Type B pancreatic cell (in vitro differentiated cells): Measurements from ENCODE around the gene WDR53. TPM values are rescaled to one million over a fixed set of nuclear protein-coding genes. Genes with fewer than 3 reads are reported as not detected.
"Not testable (repeated sequence)": the region's sequence is repeated elsewhere in the genome, so short reads cannot be mapped to it uniquely, and the experiment has no call there.

ENCODE experiments used
- DNase-seq: peaks from one replicate; pipeline ENCODE4 v3.0.0; 2021; ENCODE audit warnings: mixed read lengths; ENCODE audit not compliant: unreplicated experiment; ENCODE audit errors: extremely low spot score
- H3K27ac Mint-ChIP-seq: 2 replicates; pipeline ENCODE4 v1.8.0; 2021; ENCODE audit warnings: mild to moderate bottlenecking, mixed read lengths
- H3K27me3 Mint-ChIP-seq: 2 replicates; pipeline ENCODE4 v1.8.0; 2021; ENCODE audit warnings: mixed read lengths
- H3K36me3 Mint-ChIP-seq: 2 replicates; pipeline ENCODE4 v1.8.0; 2021; ENCODE audit warnings: mixed read lengths
- H3K4me1 Mint-ChIP-seq: one replicate; pipeline ENCODE4 v1.8.0; 2021; ENCODE audit warnings: mixed read lengths; ENCODE audit not compliant: unreplicated experiment
- H3K4me3 Mint-ChIP-seq: 2 replicates; pipeline ENCODE4 v1.8.0; 2021; ENCODE audit warnings: mild to moderate bottlenecking, mixed read lengths
- H3K9me3 Mint-ChIP-seq: 2 replicates; pipeline ENCODE4 v1.8.0; 2021; ENCODE audit warnings: mixed read lengths
- CTCF ChIP-seq: fragments of 200-600 bp; sonication (generic); conservative IDR thresholded peaks from 2 replicates; pipeline ENCODE4 v1.5.0; 2021; ENCODE audit warnings: antibody characterized with exemption, mild to moderate bottlenecking
- total RNA-seq: library from RNA; stranded (reverse); gene quantifications from 2 replicates; pipeline ENCODE4 v1.2.1, GENCODE V29; 2021; ENCODE audit warnings: low replicate concordance

WDR53 gene
- total RNA-seq, 1 donor from 2014 or later, result 17.1 TPM

GRCh38 chr3:196599734-196600128 is 31.4 kb upstream of the WDR53 start:
- Mint-ChIP-seq H3K27ac (no peak overlapping the region), H3K4me3 (no peak overlapping the region), H3K9me3 (no peaks in the 10 kb centered on the region), H3K4me1 (peaks cover 5% of the 10 kb centered on the region), H3K27me3 (peaks cover 9% of the 10 kb centered on the region), H3K36me3 (no peaks in the 10 kb centered on the region)
- TF ChIP-seq CTCF, result no peak
- no peak for DNase-seq

GRCh38 chr3:196597971-196598733 is 29.8 kb upstream of the WDR53 start:
- H3K9me3 Mint-ChIP-seq, DNase-seq, H3K27ac Mint-ChIP-seq, H3K4me3 Mint-ChIP-seq, H3K36me3 Mint-ChIP-seq, H3K27me3 Mint-ChIP-seq, H3K4me1 Mint-ChIP-seq: not testable (repeated sequence)

- H3K4me1 Mint-ChIP-seq, result peaks cover 5% of the 10 kb centered on the region
- H3K27me3 Mint-ChIP-seq, result peaks cover 5% of the 10 kb centered on the region
- no peak for TF ChIP-seq CTCF
These were observed 28.0 kb upstream of the WDR53 start for GRCh38 chr3:196596355-196596754.

GRCh38 chr3:196590279-196590678 is 21.9 kb upstream of the WDR53 start:
- no peak for TF ChIP-seq CTCF
- Mint-ChIP-seq H3K4me1 (no peaks in the 10 kb centered on the region), H3K4me3 (no peak overlapping the region), H3K27ac (no peak overlapping the region), H3K36me3 (peaks cover 5% of the 10 kb centered on the region), H3K27me3 (no peaks in the 10 kb centered on the region), H3K9me3 (no peaks in the 10 kb centered on the region)
- no peak for DNase-seq

More at GRCh38 chr3:196596355-196596754, 28.0 kb upstream of the WDR53 start:
- H3K27ac Mint-ChIP-seq, result no peak overlapping the region
- H3K36me3 Mint-ChIP-seq, result no peaks in the 10 kb centered on the region
- no peak for DNase-seq
- H3K9me3 Mint-ChIP-seq, result no peaks in the 10 kb centered on the region
- no peak overlapping the region for H3K4me3 Mint-ChIP-seq

GRCh38 chr3:196585044-196585757 is 16.8 kb upstream of the WDR53 start:
- Mint-ChIP-seq H3K27me3 (no peaks in the 10 kb centered on the region), H3K9me3 (no peaks in the 10 kb centered on the region), H3K4me1 (no peaks in the 10 kb centered on the region), H3K27ac (no peak overlapping the region), H3K4me3 (no peak overlapping the region), H3K36me3 (peaks cover 15% of the 10 kb centered on the region)
- no peak for DNase-seq
- no peak for TF ChIP-seq CTCF

- H3K4me3 Mint-ChIP-seq, result no peak overlapping the region
These were observed 4.0 kb upstream of the WDR53 start for GRCh38 chr3:196572389-196572788.

GRCh38 chr3:196570332-196570731 is 2.0 kb upstream of the WDR53 start:
- H3K4me1 Mint-ChIP-seq, result peaks cover 14% of the 10 kb centered on the region
- peak overlapping the region; percentile 95 for H3K4me3 Mint-ChIP-seq
- H3K27me3 Mint-ChIP-seq, DNase-seq, H3K36me3 Mint-ChIP-seq, H3K9me3 Mint-ChIP-seq: not testable (repeated sequence)
- H3K27ac Mint-ChIP-seq, result peak overlapping the region; percentile 90

More at GRCh38 chr3:196572389-196572788, 4.0 kb upstream of the WDR53 start:
- H3K27me3 Mint-ChIP-seq, result no peaks in the 10 kb centered on the region
- no peak for TF ChIP-seq CTCF
- H3K36me3 Mint-ChIP-seq, result no peaks in the 10 kb centered on the region
- H3K27ac Mint-ChIP-seq, result no peak overlapping the region
- no peak for DNase-seq
- H3K4me1 Mint-ChIP-seq, result peaks cover 9% of the 10 kb centered on the region
- H3K9me3 Mint-ChIP-seq, result no peaks in the 10 kb centered on the region
